ENCODE data around the gene CST1.

DNA sequence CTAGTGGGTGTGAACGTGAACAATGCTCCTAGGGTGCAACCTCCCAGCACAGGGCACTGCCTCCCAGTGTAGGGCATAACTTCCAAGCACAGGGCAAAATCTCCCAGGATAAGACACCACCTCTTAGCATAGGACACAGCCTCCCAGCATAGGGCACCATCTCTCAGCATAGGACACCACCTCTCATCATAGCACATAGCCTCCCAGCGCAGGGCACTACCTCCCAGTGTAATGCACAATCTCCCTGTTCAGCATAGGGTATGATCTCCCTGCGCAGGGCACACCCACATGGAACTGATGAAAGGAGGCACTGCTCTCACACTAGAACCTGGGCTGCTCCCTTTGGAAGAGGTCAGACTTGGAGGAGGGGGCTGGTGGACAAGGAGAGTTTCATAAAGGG lies 21.3 kb upstream of the CST1 start:
- TF ChIP-seq, protein P1, sequence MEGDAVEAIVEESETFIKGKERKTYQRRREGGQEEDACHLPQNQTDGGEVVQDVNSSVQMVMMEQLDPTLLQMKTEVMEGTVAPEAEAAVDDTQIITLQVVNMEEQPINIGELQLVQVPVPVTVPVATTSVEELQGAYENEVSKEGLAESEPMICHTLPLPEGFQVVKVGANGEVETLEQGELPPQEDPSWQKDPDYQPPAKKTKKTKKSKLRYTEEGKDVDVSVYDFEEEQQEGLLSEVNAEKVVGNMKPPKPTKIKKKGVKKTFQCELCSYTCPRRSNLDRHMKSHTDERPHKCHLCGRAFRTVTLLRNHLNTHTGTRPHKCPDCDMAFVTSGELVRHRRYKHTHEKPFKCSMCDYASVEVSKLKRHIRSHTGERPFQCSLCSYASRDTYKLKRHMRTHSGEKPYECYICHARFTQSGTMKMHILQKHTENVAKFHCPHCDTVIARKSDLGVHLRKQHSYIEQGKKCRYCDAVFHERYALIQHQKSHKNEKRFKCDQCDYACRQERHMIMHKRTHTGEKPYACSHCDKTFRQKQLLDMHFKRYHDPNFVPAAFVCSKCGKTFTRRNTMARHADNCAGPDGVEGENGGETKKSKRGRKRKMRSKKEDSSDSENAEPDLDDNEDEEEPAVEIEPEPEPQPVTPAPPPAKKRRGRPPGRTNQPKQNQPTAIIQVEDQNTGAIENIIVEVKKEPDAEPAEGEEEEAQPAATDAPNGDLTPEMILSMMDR (IDR thresholded peaks at IDR 0.05 in 4 of 5, conservative IDR thresholded peaks at IDR 0.05 in 1 of 5): no peak
- no peak for TF ChIP-seq POLR2A (IDR thresholded peaks at IDR 0.05)
